HepG2 (cell line): Measurements from ENCODE around the gene FFAR2. TPM values are rescaled to one million over a fixed set of nuclear protein-coding genes. Genes with fewer than 3 reads are reported as not detected.
A peak's percentile ranks its signal among the peaks of the same experiment; 100 is the strongest.

Experiments
- ATAC-seq: fragments of 200-7000 bp; cut with Tn5 transposase; 3 replicates; pipeline ENCODE4 v1.9.1; 2020; ENCODE audit warnings: mild to moderate bottlenecking, moderate library complexity
- BruUV-seq: library from RNA; stranded (reverse); fragments of 400-500 nt; replicated peaks from 2 replicates; lab custom pipeline; 2021; lab: Mats Ljungman, UMichigan
- CTCF ChIA-PET: fragments of 300-600 bp; formaldehyde crosslinking; extraction: SDS; loops from one replicate; lab custom pipeline; 2021; ENCODE audit warnings: low total read pairs, inconsistent platforms, low intra/inter-chr PET ratio; lab: Yijun Ruan, JAX
- POLR2A ChIA-PET: fragments of 350-600 bp; sonication (Branson Sonifier 250); formaldehyde crosslinking; loops from one replicate; lab custom pipeline; 2020; ENCODE audit warnings: antibody characterized with exemption, inconsistent platforms; lab: Yijun Ruan, JAX
- DNase-seq: peaks from one replicate; pipeline ENCODE4 v3.0.0-alpha.2; 2015; ENCODE audit warnings: low spot score
- FAIRE-seq: peaks from 3 replicates; lab custom pipeline; 2011; peaks lifted over from hg19 to GRCh38; lab: Jason Lieb, UNC
- H2AFZ ChIP-seq: one replicate; pipeline ENCODE4 v1.6.1; 2011; ENCODE audit warnings: low read length, inconsistent platforms
- H3K27ac ChIP-seq: fragments of 300-600 bp; 3 replicates; pipeline ENCODE4 v1.8.0; 2011; ENCODE audit warnings: mixed run types, mild to moderate bottlenecking, mixed read lengths, low read length, inconsistent platforms; ENCODE audit not compliant: insufficient read depth; ENCODE audit errors: extremely low read length
- H3K27me3 ChIP-seq, 2 experiments: fragments of 200-600 bp in 1 of 2; 2 replicates in 1 of 2; 3 replicates in 1 of 2; pipeline versions ENCODE4 v1.6.0 to v1.8.0; 2011; ENCODE audit warnings: low read length in 2 of 2, mild to moderate bottlenecking in 2 of 2, moderate library complexity in 2 of 2, inconsistent platforms in 1 of 2; ENCODE audit not compliant: insufficient read depth in 2 of 2, control insufficient read depth in 1 of 2
- H3K36me3 ChIP-seq, 2 experiments: fragments of 200-600 bp in 1 of 2; replicated peaks in 1 of 2; 2 replicates in 1 of 2; 3 replicates in 1 of 2; pipeline versions ENCODE4 v1.5.1 to v1.8.0; 2011; ENCODE audit warnings: low read length in 2 of 2, inconsistent platforms in 1 of 2; ENCODE audit not compliant: insufficient read depth in 2 of 2, control insufficient read depth in 1 of 2
- H3K4me1 ChIP-seq: 2 replicates; pipeline ENCODE4 v1.5.1; 2012; ENCODE audit warnings: low read length, inconsistent platforms; ENCODE audit not compliant: insufficient read depth
- H3K4me2 ChIP-seq: 2 replicates; pipeline ENCODE4 v1.6.0; 2011; ENCODE audit warnings: low read depth, low read length, inconsistent platforms
- H3K4me3 ChIP-seq, 3 experiments: fragments of 200-600 bp in 1 of 3; sonication (generic), shearing (Covaris generic) in 1 of 3; replicated peaks in 1 of 3; 2 replicates each; pipeline ENCODE4 v1.5.1; 2011 to 2016; ENCODE audit warnings: low read length in 3 of 3, inconsistent platforms in 2 of 3, low read depth in 2 of 3, mild to moderate bottlenecking in 2 of 3, control low read depth in 1 of 3, mixed read lengths in 1 of 3; ENCODE audit not compliant: insufficient read depth in 1 of 3
- H3K79me2 ChIP-seq: one replicate; pipeline ENCODE4 v1.6.1; 2011; ENCODE audit warnings: low read length, inconsistent platforms; ENCODE audit not compliant: insufficient read depth
- H3K9ac ChIP-seq: 2 replicates; pipeline ENCODE4 v1.6.0; 2011; ENCODE audit warnings: mild to moderate bottlenecking, low read depth, low read length, inconsistent platforms; ENCODE audit not compliant: insufficient read depth
- H3K9me3 ChIP-seq: 2 replicates; pipeline ENCODE4 v1.5.1; 2012; ENCODE audit warnings: mild to moderate bottlenecking, low read length
- H4K20me1 ChIP-seq: 2 replicates; pipeline ENCODE4 v1.6.0; 2011; ENCODE audit warnings: inconsistent platforms, mild to moderate bottlenecking, low read length, moderate library complexity; ENCODE audit not compliant: insufficient read depth
- AKAP8 ChIP-seq: sonication (generic); formaldehyde crosslinking; IDR thresholded peaks from 2 replicates; pipeline ENCODE4 v1.5.1; 2020; ENCODE audit warnings: mild to moderate bottlenecking, missing genetic modification reagents
- HDAC2 ChIP-seq: sonication (generic); formaldehyde crosslinking; IDR thresholded peaks from 2 replicates; pipeline ENCODE4 v1.4.0; 2020; ENCODE audit warnings: missing genetic modification reagents
- MEF2D ChIP-seq: sonication (generic); formaldehyde crosslinking; IDR thresholded peaks from 2 replicates; pipeline ENCODE4 v1.5.1; 2020; ENCODE audit warnings: mild to moderate bottlenecking, missing genetic modification reagents
- MYC ChIP-seq: sonication (generic); formaldehyde crosslinking; IDR thresholded peaks from 2 replicates; pipeline ENCODE4 v1.9.0; 2021; ENCODE audit warnings: missing genetic modification reagents, borderline replicate concordance
- NR3C1 ChIP-seq: sonication (generic); formaldehyde crosslinking; IDR thresholded peaks from 2 replicates; pipeline ENCODE4 v1.4.0; 2020; ENCODE audit warnings: missing genetic modification reagents
- SMARCE1 ChIP-seq: fragments of 450-650 bp; IDR thresholded peaks from 2 replicates; pipeline ENCODE4 v1.6.1; 2017; ENCODE audit warnings: borderline replicate concordance
- ZEB1 ChIP-seq: IDR thresholded peaks from 2 replicates; pipeline ENCODE4 v1.6.1; 2012; ENCODE audit warnings: mild to moderate bottlenecking, low read depth, inconsistent platforms; ENCODE audit not compliant: insufficient replicate concordance
- ZNF678 ChIP-seq: sonication (generic); formaldehyde crosslinking; IDR thresholded peaks from 2 replicates; pipeline ENCODE4 v1.4.0; 2020; ENCODE audit warnings: mild to moderate bottlenecking, missing genetic modification reagents
- ZNF770 ChIP-seq: sonication (generic); formaldehyde crosslinking; IDR thresholded peaks from 2 replicates; pipeline ENCODE4 v1.5.0; 2020; ENCODE audit warnings: mild to moderate bottlenecking, missing genetic modification reagents
- WGBS: methylation state at CpG from one replicate; pipeline ENCODE4 v1.1.6; 2017; ENCODE audit warnings: low lambda C conversion rate; 5-methylcytosine and 5-hydroxymethylcytosine counted together
- in situ Hi-C: cut with HindIII; loops from 2 replicates; pipeline ENCODE4 v1.10.0; 2017; ENCODE audit warnings: low pct_unique_long_range_greater_than_20kb; ENCODE audit not compliant: extremely low pct_ligation_motif_present
- intact Hi-C: fragments of 100-400 bp; cut with micrococcal nuclease; formaldehyde crosslinking; loops from one replicate; pipeline ENCODE4 v1.10.0; 2022; ENCODE audit not compliant: unreplicated experiment
- polyA plus RNA-seq, 8 experiments: library from polyadenylated mRNA; depleted of rRNA in 3 of 8; stranded (reverse) in 7 of 8; unstranded in 1 of 8; fragments of >200 nt; fragmentation: Illumina TruSeq in 4 of 8; extraction: Trizol in 4 of 8; gene quantifications; 2 replicates each; pipeline versions ENCODE4 v1.2.1 to v1.2.3, GENCODE V29; 2011 to 2016; ENCODE audit warnings: low read depth in 4 of 8, missing spikeins in 1 of 8, mixed read lengths in 1 of 8; ENCODE audit not compliant: insufficient read depth in 1 of 8
- total RNA-seq, 5 experiments: library from RNA; depleted of rRNA; stranded (reverse); fragments of >200 nt; fragmentation: Illumina TruSeq; extraction: Trizol; gene quantifications; 2 replicates each; pipeline ENCODE4 v1.2.3, GENCODE V29; 2016; ENCODE audit warnings: low read depth in 1 of 5
- TF ChIP-seq, protein P1 (sequence below): sonication (generic); formaldehyde crosslinking; IDR thresholded peaks from 2 replicates; pipeline ENCODE4 v1.5.1; 2020; ENCODE audit warnings: mild to moderate bottlenecking, moderate library complexity, missing genetic modification reagents

The FFAR2 gene
- total and polyA plus RNA-seq, 2 of the 13 experiments (the other 11 are each of a cell fraction or from before 2014, with no cell fraction given), result 0.12 TPM; not detected in 1

DNA sequence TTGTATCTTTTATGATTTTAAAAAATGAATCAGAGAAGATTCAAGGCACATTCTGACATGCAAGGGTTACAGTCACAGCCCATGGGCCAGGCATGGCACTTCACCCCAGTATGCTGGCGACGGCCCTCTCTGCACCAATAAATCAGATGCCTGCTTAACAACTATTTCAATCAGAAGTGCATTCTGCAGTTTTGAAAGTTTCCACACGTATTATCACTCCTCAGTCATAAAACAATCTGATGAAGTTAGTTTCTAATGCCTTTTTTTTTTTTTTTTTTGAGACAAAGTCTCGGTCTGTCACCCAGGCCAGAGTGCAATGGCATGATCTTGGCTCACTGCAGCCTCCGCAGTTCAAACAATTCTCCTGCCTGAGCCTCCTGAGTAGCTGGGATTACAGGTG, 28.3 kb upstream of the FFAR2 start:
- ATAC-seq (no peak), FAIRE-seq (no peak)

DNA sequence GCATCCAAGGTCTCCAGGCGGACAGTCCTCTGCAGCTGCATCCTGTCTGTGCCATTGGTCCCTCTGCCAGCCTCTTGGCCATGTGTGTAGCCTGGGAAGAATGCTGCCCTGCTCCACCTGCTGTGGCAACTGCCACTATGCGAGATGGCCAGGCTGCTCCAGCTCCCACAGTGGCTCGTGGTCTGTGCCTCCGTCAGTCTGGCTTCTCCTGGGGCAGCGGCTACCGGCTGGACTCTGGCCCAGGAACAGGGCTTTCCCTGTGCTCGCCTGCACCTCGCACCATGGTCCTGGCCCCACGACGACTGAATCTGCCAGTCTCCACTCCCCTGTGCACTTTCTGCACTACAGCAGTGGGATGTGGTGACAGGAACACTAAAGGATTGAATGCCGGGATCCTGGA, 26.7 kb upstream of the FFAR2 start:
- BruUV-seq, result no TSS peak
- Histone ChIP-seq H3K79me2 (no peaks in the 10 kb centered on the region), H2AFZ (no peak overlapping the region), H3K4me3 (peak overlapping the region in 1 of 3 experiments; percentile 51; a peak in 1 of 6 replicates), H4K20me1 (no peaks in the 10 kb centered on the region), H3K27me3 (no peaks in the 10 kb centered on the region), H3K4me2 (peak overlapping the region; percentile 58), H3K27ac (no peak overlapping the region), H3K36me3 (no peaks in the 10 kb centered on the region), H3K4me1 (peaks cover 65% of the 10 kb centered on the region), H3K9ac (no peak overlapping the region), H3K9me3 (no peaks in the 10 kb centered on the region)
- in situ Hi-C loops (no loop called here), intact Hi-C loops (loop anchor here (2.0 kb wide), 1 partner anchor 37 kb away; no protein-coding TSS in a partner anchor)
- WGBS, result 21% methylated on average over 3 of the region's 11 CpGs
- DNase-seq (no peak), ATAC-seq (peak; percentile 65), FAIRE-seq (no peak)
- CTCF ChIA-PET, result no interaction called here
- POLR2A ChIA-PET, result interaction anchor here (1.0 to 2.2 kb wide), 2 partner anchors 39 to 41 kb away, joined by 4 to 7 read pairs; no protein-coding TSS in a partner anchor
- no peak for TF ChIP-seq SMARCE1
- TF ChIP-seq MEF2D, result no peak
- no peak for TF ChIP-seq NR3C1 (CRISPR knock-in tag)
- TF ChIP-seq AKAP8 (CRISPR knock-in tag), result no peak
- TF ChIP-seq ZNF678 (CRISPR knock-in tag), result no peak
- TF ChIP-seq ZEB1, result no peak
- TF ChIP-seq HDAC2 (CRISPR knock-in tag), result 0 out of 2 replicates have a peak, but pooled peaks have one; percentile 22
- TF ChIP-seq, protein P1, sequence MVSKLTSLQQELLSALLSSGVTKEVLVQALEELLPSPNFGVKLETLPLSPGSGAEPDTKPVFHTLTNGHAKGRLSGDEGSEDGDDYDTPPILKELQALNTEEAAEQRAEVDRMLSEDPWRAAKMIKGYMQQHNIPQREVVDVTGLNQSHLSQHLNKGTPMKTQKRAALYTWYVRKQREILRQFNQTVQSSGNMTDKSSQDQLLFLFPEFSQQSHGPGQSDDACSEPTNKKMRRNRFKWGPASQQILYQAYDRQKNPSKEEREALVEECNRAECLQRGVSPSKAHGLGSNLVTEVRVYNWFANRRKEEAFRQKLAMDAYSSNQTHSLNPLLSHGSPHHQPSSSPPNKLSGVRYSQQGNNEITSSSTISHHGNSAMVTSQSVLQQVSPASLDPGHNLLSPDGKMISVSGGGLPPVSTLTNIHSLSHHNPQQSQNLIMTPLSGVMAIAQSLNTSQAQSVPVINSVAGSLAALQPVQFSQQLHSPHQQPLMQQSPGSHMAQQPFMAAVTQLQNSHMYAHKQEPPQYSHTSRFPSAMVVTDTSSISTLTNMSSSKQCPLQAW (CRISPR knock-in tag), result no peak

More for the DNA sequence above, 28.3 kb upstream of the FFAR2 start:
- DNase-seq, result no peak
- peak overlapping the region; percentile 87 for H3K4me2 ChIP-seq
- WGBS, result 56% methylated on average over 5 of the region's 5 CpGs
- H3K36me3 ChIP-seq, result no peaks in the 10 kb centered on the region
- no peak overlapping the region for H3K27ac ChIP-seq
- TF ChIP-seq MYC (CRISPR knock-in tag) (no peak), ZNF770 (CRISPR knock-in tag) (peak; percentile 42; the same call in 1 of the 2 replicates)
- CTCF ChIA-PET, result interaction anchor here (1.2 kb wide), 1 partner anchor 76 kb away, joined by 5 read pairs; no protein-coding TSS in a partner anchor
- H3K79me2 ChIP-seq, result no peaks in the 10 kb centered on the region
- H3K4me1 ChIP-seq, result peaks cover 57% of the 10 kb centered on the region
- no TSS peak for BruUV-seq
- no peaks in the 10 kb centered on the region for H4K20me1 ChIP-seq
- in situ Hi-C loops (no loop called here), intact Hi-C loops (loop anchor here (1.0 to 2.0 kb wide), 3 partner anchors 39 to 74 kb away; no protein-coding TSS in a partner anchor)
- POLR2A ChIA-PET, result interaction anchor here (1.2 to 2.2 kb wide), 3 partner anchors 40 to 91 kb away, joined by 4 to 7 read pairs (median 5); no protein-coding TSS in a partner anchor
- no peak overlapping the region for H2AFZ ChIP-seq
- no peak overlapping the region for H3K9ac ChIP-seq
- H3K4me3 ChIP-seq, result 0 out of 6 replicates have a peak overlapping the region, but pooled peaks of 1 of the 3 experiments have one; percentile 58
- no peaks in the 10 kb centered on the region for H3K27me3 ChIP-seq
- H3K9me3 ChIP-seq, result no peaks in the 10 kb centered on the region
